OCI-LY1 (cell line): Measurements from ENCODE around the gene SERPIND1.
A peak's percentile ranks its signal among the peaks of the same experiment; 100 is the strongest.

Experiments
- CTCF ChIP-seq: fragments of 200-600 bp; sonication (generic), shearing (Covaris generic); IDR thresholded peaks from 2 replicates; pipeline ENCODE4 v1.5.1; 2017; ENCODE audit warnings: mild to moderate bottlenecking, antibody characterized with exemption, low read length, moderate library complexity, mixed read lengths
- EZH2 ChIP-seq: fragments of 200-600 bp; sonication (generic), shearing (Covaris generic); IDR thresholded peaks from 2 replicates; pipeline ENCODE4 v1.8.0; 2017; ENCODE audit warnings: borderline replicate concordance, mixed run types, mild to moderate bottlenecking, antibody characterized with exemption, low read length, moderate library complexity, mixed read lengths

DNA sequence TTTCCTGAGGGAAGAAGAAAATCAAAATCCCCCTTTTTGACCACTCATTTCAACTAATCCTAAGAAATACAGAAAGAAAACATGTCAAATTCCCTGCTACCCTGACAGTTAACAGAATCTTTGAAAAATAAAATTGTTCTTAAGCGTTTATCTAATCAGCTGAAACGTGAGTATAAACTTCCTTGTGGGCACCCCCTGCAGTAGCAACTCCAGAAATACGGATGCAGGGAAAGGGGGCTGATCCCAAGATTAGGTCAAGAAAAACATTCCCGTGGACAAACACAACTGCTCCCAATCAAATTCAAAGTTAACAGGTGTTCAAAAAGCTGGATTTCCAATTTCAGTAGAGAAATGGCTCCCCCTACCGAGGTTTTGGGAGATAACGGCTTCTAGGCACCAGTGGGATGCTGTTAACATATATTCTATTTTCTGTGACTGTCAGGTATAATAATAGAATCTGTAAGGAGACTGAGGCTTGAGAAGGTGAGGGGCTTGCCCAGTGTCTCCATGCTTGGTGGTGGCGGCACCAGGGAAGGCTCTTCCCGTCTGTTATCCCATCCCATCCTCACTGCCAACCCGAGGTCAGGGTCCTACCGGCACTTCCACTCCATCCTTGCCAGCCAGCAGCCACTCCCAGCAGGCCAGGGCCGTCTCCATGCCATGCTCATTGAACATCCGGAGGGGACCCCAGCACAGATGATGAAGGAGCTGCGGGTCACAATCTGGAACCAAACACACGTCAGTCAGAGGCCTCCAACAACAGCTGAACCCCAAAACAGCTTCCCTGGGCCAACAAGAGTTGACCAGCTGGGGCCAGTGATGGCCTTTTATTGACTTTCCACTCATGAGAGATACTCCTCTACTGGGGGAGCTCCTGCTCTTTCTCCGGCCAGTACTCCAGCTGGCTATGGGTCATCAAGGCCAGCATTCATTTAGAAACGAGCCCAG is 32.0 kb upstream of the SERPIND1 start:
- TF ChIP-seq EZH2 (no peak), CTCF (peak; percentile 82)
